ENCODE results near the gene CDC42BPB. TPM values are rescaled to one million over a fixed set of nuclear protein-coding genes. Genes with fewer than 3 reads are reported as not detected.

Gene CDC42BPB
- total RNA-seq, 1 experiment from 2014 or later, result 103 TPM

DNA sequence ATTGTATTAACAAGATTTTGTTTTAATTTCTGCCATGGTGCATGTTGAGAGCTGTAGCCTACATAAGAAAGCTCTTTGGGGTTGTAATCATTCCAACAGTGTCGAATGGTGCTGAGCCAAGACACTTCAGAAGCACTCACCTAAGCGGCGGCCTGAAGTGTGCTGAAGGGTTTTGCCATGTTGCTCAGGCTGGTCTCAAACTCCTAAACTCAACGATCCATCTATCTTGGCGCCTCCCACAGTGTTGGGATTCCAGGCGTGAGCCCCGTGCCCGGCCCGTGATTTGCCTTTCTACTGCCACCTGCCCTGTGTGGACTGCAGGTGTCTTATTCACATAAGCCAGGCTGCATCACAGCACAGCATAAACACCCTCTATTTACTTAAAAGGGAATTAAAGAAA, 86.0 kb downstream of the CDC42BPB start:
- no peak for TF ChIP-seq CTCF (conservative IDR thresholded peaks at IDR 0.05)
- H3K27me3 Mint-ChIP-seq (ENCODE audit: low read depth), result no peaks in the 10 kb centered on the region
- Histone ChIP-seq H2BK20ac (ENCODE audit: low read depth, low read length, poor library complexity, severe bottlenecking) (no peak overlapping the region), H4K91ac (ENCODE audit: insufficient read length, low read depth, low read length) (no peak overlapping the region), H2BK15ac (ENCODE audit: low read depth, low read length) (no peak overlapping the region), H2BK5ac (ENCODE audit: insufficient read length, low read length) (no peak overlapping the region), H3K18ac (ENCODE audit: insufficient read length, low read depth, low read length) (no peak overlapping the region), H4K8ac (replicated peaks; ENCODE audit: insufficient read length, low read depth, low read length) (no peak overlapping the region), H2AFZ (ENCODE audit: low read length) (no peak overlapping the region), H3K27me3 (ENCODE audit: insufficient read depth, low read length) (no peaks in the 10 kb centered on the region), H3K14ac (ENCODE audit: insufficient read depth, low read length) (no peak overlapping the region), H3K4me1 (ENCODE audit: insufficient read depth, low read length) (no peaks in the 10 kb centered on the region), H3K79me2 (ENCODE audit: insufficient read depth, low read length) (no peaks in the 10 kb centered on the region), H2BK120ac (ENCODE audit: low read depth, low read length, poor library complexity, severe bottlenecking) (no peak overlapping the region), H3K79me1 (ENCODE audit: insufficient read depth, low read depth, low read length, poor library complexity, severe bottlenecking) (no peaks in the 10 kb centered on the region), H3K9me3 (ENCODE audit: control insufficient read depth, low read depth, low read length) (no peaks in the 10 kb centered on the region), H3K4ac (ENCODE audit: low read depth, low read length) (no peak overlapping the region), H3K23ac (ENCODE audit: insufficient read length, low read depth, low read length) (no peak overlapping the region), H3K56ac (ENCODE audit: insufficient read length, low read depth, low read length) (no peak overlapping the region), H3K23me2 (ENCODE audit: insufficient read length, low read depth, low read length, poor library complexity, severe bottlenecking) (no peaks in the 10 kb centered on the region), H4K5ac (ENCODE audit: insufficient read length, low read depth, low read length) (no peak overlapping the region), H3T11ph (ENCODE audit: low read length) (no peak overlapping the region), H2BK12ac (ENCODE audit: insufficient read length, low read depth, low read length) (no peak overlapping the region), H3K4me2 (ENCODE audit: insufficient read depth, insufficient read length, low read length) (no peak overlapping the region), H3K9ac (ENCODE audit: extremely low read depth, insufficient read length, low read length) (no peak overlapping the region), H3K27ac (ENCODE audit: insufficient read length, low read depth, low read length) (no peak overlapping the region), H4K20me1 (ENCODE audit: control insufficient read depth, insufficient read depth, insufficient read length) (no peaks in the 10 kb centered on the region), H2AK5ac (ENCODE audit: insufficient read length, low read length) (no peak overlapping the region)
- H3K4me3 Mint-ChIP-seq, result no peak overlapping the region
- peak overlapping the region in 1 of 3 experiments; percentile 60; a peak in 2 of 7 replicates for H3K27ac Mint-ChIP-seq
- no peaks in the 10 kb centered on the region for H3K4me1 Mint-ChIP-seq
- peaks cover 47 to 95% (median 79%) of the 10 kb centered on the region in 3 experiments; a peak in 6 of 7 replicates for H3K36me3 Mint-ChIP-seq (ENCODE audit: insufficient read depth in 1 of 3, low read depth in 3 of 3)
- no peak for DNase-seq
- no peaks in the 10 kb centered on the region for H3K9me3 Mint-ChIP-seq
- WGBS (ENCODE audit: extremely low coverage, insufficient read length, low lambda C conversion rate), result no CpG with 5 or more reads among the region's 9 CpGs

All from H9 (cell line).